ENCODE measurements around the gene TSPYL4.
A peak's percentile ranks its signal among the peaks of the same experiment; 100 is the strongest.

TSPYL4 gene

DNA sequence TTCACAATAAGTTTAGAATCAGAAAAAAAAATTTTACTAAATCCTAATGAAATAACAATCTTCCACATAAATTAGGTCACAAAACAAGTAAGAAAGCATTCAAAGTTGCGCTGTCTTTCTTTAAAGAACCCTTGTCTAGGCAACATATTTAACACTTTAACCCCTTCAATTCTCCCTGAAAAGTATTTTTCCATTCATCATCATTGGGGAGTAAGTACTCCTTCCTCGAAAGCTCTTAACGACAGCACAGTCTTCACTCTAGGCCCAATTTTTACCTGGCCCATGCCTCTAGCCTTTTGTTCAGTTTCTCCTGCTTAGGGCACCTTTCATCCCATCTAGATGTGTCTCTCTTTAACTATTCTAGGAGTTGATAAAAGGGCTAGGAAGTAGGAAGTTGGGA, 23.2 kb upstream of the TSPYL4 start:
- H3K4me3 ChIP-seq (replicated peaks; ENCODE audit: low read depth, low read length), result peak overlapping the region; percentile 94
- DNase-seq (ENCODE audit: extremely low read depth, low read depth), result no peak
- TF ChIP-seq, protein P1, sequence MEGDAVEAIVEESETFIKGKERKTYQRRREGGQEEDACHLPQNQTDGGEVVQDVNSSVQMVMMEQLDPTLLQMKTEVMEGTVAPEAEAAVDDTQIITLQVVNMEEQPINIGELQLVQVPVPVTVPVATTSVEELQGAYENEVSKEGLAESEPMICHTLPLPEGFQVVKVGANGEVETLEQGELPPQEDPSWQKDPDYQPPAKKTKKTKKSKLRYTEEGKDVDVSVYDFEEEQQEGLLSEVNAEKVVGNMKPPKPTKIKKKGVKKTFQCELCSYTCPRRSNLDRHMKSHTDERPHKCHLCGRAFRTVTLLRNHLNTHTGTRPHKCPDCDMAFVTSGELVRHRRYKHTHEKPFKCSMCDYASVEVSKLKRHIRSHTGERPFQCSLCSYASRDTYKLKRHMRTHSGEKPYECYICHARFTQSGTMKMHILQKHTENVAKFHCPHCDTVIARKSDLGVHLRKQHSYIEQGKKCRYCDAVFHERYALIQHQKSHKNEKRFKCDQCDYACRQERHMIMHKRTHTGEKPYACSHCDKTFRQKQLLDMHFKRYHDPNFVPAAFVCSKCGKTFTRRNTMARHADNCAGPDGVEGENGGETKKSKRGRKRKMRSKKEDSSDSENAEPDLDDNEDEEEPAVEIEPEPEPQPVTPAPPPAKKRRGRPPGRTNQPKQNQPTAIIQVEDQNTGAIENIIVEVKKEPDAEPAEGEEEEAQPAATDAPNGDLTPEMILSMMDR (IDR thresholded peaks at IDR 0.05; ENCODE audit: low read depth, low read length, missing control alignments), result no peak

- DNase-seq (ENCODE audit: extremely low read depth, low read depth), result no peak
- H3K4me3 ChIP-seq (replicated peaks; ENCODE audit: low read depth, low read length), result no peak overlapping the region
Measured at GRCh38 chr6:116271149-116271708, 17.4 kb upstream of the TSPYL4 start.

GRCh38 chr6:116268589-116269293, 14.9 kb upstream of the TSPYL4 start:
- TF ChIP-seq, protein P1 (IDR thresholded peaks at IDR 0.05; ENCODE audit: low read depth, low read length, missing control alignments), result peak; percentile 77
- H3K4me3 ChIP-seq (replicated peaks; ENCODE audit: low read depth, low read length), result no peak overlapping the region
- DNase-seq (ENCODE audit: extremely low read depth, low read depth), result peak; percentile 93

More at GRCh38 chr6:116271149-116271708, 17.4 kb upstream of the TSPYL4 start:
- TF ChIP-seq, protein P1 (IDR thresholded peaks at IDR 0.05; ENCODE audit: low read depth, low read length, missing control alignments), result no peak

GRCh38 chr6:116267836-116268588, 14.1 kb upstream of the TSPYL4 start:
- DNase-seq (ENCODE audit: extremely low read depth, low read depth), result no peak

GRCh38 chr6:116266803-116267202, 12.9 kb upstream of the TSPYL4 start:
- H3K4me3 ChIP-seq (replicated peaks; ENCODE audit: low read depth, low read length), result no peak overlapping the region
- TF ChIP-seq, protein P1 (IDR thresholded peaks at IDR 0.05; ENCODE audit: low read depth, low read length, missing control alignments), result no peak
- DNase-seq (ENCODE audit: extremely low read depth, low read depth), result no peak

More at GRCh38 chr6:116267836-116268588, 14.1 kb upstream of the TSPYL4 start:
- TF ChIP-seq, protein P1 (IDR thresholded peaks at IDR 0.05; ENCODE audit: low read depth, low read length, missing control alignments), result no peak
- H3K4me3 ChIP-seq (replicated peaks; ENCODE audit: low read depth, low read length), result no peak overlapping the region

GRCh38 chr6:116265041-116265829, 11.4 kb upstream of the TSPYL4 start:
- no peak for DNase-seq (ENCODE audit: extremely low read depth, low read depth)
- TF ChIP-seq, protein P1 (IDR thresholded peaks at IDR 0.05; ENCODE audit: low read depth, low read length, missing control alignments), result no peak
- H3K4me3 ChIP-seq (replicated peaks; ENCODE audit: low read depth, low read length), result no peak overlapping the region

Measured in HFF-Myc (cell line).